HG02973 (cell line): ENCODE data around the gene TPD52L2.

Experiments
- ATAC-seq: cut with Tn5 transposase; IDR thresholded peaks from one replicate; pipeline ENCODE4 v1.9.1; 2021; ENCODE audit warnings: moderate library complexity; ENCODE audit not compliant: unreplicated experiment

TPD52L2 gene

DNA sequence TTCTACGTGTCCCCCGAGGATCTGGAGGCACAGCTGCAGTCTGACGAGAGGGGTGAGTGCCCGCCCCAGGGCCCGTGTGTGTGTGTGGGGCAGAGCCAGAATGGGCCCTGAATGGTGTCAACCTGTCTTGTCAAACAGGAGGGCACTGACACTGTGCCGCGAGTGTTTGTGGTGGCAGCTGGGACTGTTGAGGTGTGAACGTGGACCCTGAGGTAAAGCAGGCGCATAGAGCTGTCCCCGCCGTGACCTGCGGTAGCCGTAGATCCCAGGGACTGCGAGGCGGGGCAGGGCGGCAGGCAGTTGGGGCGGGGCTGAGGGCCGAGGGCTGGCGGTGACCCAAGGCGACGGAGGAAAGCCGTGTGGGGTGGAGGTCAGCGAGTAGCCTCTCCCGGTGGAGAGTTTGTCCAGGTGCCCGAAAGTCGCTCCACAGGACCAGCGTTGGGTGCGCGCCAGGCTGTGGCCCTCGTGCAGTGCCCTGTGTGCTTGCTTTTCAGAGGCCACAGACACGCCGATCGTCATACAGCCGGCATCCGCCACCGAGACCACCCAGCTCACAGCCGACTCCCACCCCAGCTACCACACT, 66.0 kb downstream of the TPD52L2 start:
- ATAC-seq = no peak

DNA sequence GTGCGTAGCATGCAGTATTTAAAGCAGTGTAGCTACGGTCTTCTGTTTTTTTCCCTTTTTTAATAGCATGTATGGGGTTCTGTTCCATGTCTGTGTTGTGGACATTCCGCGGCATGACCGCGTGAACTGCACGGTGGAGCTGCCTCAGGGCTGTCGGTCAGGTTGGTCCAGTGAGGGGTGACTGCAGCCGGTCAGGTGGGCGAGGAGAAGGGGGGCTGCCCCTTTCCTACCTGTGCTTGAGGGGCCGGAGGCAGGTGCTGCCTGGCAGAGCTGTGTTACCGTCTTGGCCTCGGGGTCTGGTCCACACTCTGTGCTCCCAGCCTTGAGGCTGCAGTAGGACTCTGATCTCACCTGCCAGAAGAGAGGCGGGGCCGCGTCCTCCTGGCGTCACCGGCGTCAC, 66.7 kb downstream of the TPD52L2 start:
- no peak for ATAC-seq

GRCh38 chr20:63932606-63933160, 67.6 kb downstream of the TPD52L2 start:
- no peak for ATAC-seq

DNA sequence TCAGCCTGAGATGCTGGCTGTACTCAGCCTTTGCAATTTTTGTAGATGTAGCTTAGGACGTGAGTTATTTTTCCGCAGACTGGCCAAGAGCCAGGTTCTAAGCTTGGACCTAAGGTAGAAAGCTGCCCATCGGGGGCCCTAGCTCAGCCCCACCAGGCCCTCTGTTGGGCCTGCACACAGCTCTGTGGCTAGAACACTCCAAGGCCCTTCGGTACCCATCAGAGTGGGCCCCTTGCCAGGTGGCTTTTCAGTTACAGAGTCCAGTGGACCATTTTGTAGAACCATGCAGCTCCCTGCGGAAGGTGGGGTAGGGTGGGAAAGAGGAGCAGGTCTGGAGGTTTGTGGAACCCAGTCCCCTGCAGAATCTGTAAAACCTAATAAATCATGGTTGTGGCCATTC, 68.6 kb downstream of the TPD52L2 start:
- no peak for ATAC-seq

DNA sequence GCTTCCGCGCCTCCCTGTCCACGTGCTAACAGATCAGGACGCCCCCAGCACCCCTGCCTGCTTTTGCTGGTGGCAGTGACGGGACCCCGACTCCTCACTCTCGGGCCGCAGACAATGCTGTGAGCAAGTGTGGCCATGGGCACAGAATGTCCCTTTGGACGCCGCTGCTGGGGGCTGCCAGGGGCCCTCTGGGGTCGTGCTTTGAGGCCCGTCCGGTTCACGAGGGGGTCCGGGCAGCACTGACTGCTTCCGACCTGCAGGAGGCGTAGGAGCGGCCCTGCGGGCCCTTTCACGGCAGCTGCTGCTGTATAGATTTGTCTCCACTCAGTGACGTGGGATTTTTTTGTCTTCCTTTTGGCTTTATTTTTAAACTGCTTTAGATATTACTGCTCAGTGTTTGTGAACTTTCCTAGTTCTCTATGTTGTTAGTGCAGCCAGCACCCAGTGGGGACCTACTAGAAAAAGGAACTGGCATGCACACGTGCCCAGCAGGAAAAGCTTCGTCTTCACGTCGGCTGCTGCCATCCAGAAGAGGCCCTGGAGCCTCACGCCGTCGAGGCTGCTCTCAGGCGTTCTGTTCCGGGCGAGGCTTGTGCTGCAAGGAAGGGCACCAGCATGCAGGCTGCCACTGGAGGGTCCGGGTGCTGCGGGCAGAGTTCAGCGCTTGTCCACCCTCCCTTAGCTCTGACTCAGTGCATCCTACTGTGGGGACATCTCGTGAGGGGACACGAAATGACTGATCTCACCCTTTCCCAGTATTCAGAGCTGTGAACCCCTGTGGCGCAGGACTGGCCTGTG, 69.4 kb downstream of the TPD52L2 start:
- ATAC-seq = no peak

DNA sequence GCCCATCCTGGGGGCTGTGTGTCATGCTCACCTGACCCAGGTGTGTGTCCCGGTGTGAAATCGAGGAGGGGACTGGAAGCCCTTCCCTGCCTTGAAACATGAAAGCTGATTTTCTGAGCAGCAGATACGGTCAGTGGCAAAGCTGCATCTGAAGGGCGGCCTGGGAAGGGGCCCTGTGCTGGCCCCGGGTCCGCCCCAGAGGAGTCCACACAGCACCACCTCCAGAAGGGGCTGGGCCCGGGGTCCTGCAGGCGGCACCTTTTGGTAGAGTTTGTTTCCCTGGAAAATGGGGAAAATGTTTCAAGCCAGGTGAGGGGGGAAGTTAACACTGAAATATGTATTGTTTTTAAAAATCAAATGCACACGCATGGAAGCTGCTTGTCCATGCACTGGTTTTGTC, 70.4 kb downstream of the TPD52L2 start:
- no peak for ATAC-seq

DNA sequence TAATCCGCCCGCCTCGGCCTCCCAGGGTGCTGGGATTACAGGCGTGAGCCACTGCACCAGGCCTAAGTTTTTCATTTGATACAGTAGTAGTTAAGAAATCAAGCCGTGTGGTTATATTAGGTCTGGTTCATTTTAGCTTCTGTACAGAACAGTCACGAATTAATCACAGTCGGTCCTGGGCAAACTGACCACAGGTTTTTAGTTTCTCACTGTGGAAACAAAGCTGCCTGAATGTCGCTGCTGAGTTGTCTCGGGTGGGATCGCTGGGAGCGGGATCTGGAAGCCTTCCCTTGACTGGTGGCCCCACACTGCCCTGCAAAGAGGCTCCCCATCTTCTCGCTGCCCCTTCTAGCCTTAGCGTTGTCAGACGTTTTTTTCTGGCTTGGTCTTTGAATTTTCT, 72.5 kb downstream of the TPD52L2 start:
- no peak for ATAC-seq

DNA sequence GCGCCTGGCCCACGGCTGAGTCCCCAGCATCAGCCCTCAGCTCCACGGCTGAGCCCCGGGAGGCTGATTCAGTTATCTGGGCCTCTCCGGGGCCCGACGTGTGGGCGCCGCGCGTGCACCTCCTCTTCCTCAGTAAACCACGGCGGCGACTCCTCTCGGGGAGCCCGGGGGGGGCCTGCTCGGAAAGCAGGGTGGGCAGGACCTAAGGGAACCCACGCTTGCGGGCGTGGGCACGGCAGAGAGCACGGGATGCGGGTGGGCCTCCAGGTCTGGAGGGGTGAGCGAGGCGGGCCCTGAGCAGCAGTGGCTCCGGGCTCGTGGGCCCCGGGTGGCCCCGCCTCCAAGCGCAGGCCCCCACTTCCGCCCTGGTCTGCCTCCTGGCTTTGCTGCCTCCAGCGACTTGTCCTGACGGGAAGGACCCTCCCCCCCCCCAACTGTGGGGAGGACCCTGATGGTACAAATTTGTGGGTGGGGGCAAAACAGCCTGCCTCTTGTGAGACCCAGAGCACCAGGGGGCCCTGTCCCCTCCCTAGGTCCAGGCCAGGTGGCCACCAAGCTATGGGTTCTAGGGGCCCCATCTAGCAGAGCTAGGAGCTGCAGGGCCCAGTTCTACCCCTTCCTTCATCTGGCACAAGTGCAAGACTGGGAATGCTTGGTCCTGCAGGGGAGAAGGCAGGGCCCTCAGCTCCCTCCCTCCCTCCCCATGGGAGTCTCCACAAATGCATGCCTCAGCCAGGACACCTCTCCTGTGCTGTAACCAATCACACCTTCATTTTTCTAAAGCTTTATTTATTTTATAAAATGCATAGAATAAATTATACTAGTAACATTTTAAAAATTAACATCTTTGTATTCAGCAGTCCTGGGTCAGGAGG, 74.2 kb downstream of the TPD52L2 start:
- no peak for ATAC-seq

DNA sequence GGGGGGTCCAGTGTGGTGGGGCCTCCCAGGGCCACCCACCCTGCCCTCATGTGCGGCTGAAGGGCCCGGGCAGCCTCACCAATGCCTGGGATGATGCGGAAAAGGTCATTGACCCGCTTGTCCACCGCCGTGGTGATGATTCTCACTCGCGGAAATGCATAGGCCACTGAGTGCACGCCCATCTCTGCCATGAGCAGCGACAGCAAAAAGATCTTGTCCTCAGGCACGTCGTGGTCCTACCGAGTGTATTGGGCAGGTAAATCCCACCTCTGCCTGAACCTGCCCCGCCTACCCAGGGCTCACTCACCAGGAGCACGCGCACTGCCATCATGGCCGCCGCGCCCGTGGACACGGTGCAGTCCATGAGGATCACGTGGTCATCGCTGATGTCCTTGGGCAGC, 75.0 kb downstream of the TPD52L2 start:
- ATAC-seq = no peak

- no peak for ATAC-seq
Observed at GRCh38 chr20:63940472-63941266, 75.6 kb downstream of the TPD52L2 start.
